HG03064 (cell line): Measurements from ENCODE around the gene SYNE2.
"Not testable (repeated sequence)": the region's sequence is repeated elsewhere in the genome, so short reads cannot be mapped to it uniquely, and the experiment has no call there.

Experiments used
- ATAC-seq: cut with Tn5 transposase; IDR thresholded peaks from one replicate; pipeline ENCODE4 v1.9.1; 2021; ENCODE audit warnings: low read depth; ENCODE audit not compliant: unreplicated experiment

Gene SYNE2

GRCh38 chr14:64005822-64006221 is 153.0 kb downstream of the SYNE2 start:
- ATAC-seq = no peak

GRCh38 chr14:64008016-64008415 is 155.2 kb downstream of the SYNE2 start:
- no peak for ATAC-seq

- ATAC-seq = no peak
These were observed 159.2 kb downstream of the SYNE2 start for GRCh38 chr14:64012003-64012402.

- ATAC-seq = no peak
These were observed 159.9 kb downstream of the SYNE2 start for GRCh38 chr14:64012720-64013119.

GRCh38 chr14:64025479-64025878 is 172.7 kb downstream of the SYNE2 start:
- no peak for ATAC-seq

- no peak for ATAC-seq
These were observed 173.8 kb downstream of the SYNE2 start for GRCh38 chr14:64026600-64026999.

GRCh38 chr14:64035143-64035542 is 182.3 kb downstream of the SYNE2 start:
- no peak for ATAC-seq

GRCh38 chr14:64037869-64038745 is 185.3 kb downstream of the SYNE2 start:
- ATAC-seq = not testable (repeated sequence)

- ATAC-seq = no peak
These were observed 186.2 kb downstream of the SYNE2 start for GRCh38 chr14:64038841-64039542.

GRCh38 chr14:64040044-64040443 is 187.2 kb downstream of the SYNE2 start:
- no peak for ATAC-seq

GRCh38 chr14:64043296-64043695 is 190.5 kb downstream of the SYNE2 start:
- ATAC-seq = not testable (repeated sequence)

GRCh38 chr14:64045091-64045490 is 192.3 kb downstream of the SYNE2 start:
- no peak for ATAC-seq

GRCh38 chr14:64049616-64050381 is 197.0 kb downstream of the SYNE2 start:
- ATAC-seq = no peak

GRCh38 chr14:64053694-64054669 is 201.2 kb downstream of the SYNE2 start:
- no peak for ATAC-seq

GRCh38 chr14:64059454-64060198 is 206.8 kb downstream of the SYNE2 start:
- no peak for ATAC-seq

- ATAC-seq = no peak
These were observed 207.4 kb downstream of the SYNE2 start for GRCh38 chr14:64060199-64060545.

- ATAC-seq = no peak
These were observed 207.9 kb downstream of the SYNE2 start for GRCh38 chr14:64060648-64061096.

- ATAC-seq = no peak
These were observed 208.3 kb downstream of the SYNE2 start for GRCh38 chr14:64061115-64061514.

- no peak for ATAC-seq
These were observed 208.9 kb downstream of the SYNE2 start for GRCh38 chr14:64061706-64062105.
